Activated CD4-positive, alpha-beta T cell treated with anti-CD3 and anti-CD28 coated beads, Interleukin-2, amount 50 U/mL, for 16 hours (primary cell): ENCODE data around the gene CRB2.
"Not testable (repeated sequence)": the region's sequence is repeated elsewhere in the genome, so short reads cannot be mapped to it uniquely, and the experiment has no call there.

Source experiments
- DNase-seq: peaks from one replicate; pipeline ENCODE4 v3.0.0-alpha.2; 2020

CRB2 gene

DNA sequence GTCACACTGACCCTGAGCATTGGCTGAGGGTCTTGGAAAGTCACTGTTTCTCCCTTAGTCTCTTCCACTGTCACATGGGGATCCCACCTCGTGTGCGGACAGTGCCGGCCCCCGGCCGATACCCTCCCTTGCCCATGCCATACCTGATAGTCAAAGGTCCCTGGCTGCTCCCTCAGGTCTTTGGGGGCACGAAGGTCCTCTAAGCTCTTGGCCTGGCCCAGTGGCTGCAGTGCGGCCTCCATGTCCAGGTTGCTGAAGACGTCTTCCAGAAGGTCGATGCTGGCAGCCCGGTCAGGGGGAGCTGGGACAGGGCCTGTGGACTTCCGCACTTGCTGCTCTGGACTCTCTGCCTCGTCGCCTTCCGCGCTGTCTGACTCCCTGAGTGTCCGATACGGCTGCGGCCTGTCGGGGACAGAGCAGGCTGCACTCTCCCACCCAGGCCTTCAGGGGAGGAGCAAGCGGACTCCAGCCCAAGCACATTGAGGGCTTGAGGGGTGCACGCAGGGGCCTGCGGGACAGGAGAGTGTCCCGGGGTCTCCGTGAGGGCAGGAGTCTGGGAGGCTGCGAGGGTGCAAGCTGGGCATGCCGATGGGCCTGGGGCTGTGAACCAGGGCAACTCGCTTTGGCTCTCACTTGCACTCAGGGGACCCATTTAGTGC is 27.6 kb downstream of the CRB2 start:
- no peak for DNase-seq

GRCh38 chr9:123387686-123388085 is 31.7 kb downstream of the CRB2 start:
- no peak for DNase-seq

- DNase-seq = no peak
These were observed 33.1 kb downstream of the CRB2 start for GRCh38 chr9:123389070-123389469.

DNA sequence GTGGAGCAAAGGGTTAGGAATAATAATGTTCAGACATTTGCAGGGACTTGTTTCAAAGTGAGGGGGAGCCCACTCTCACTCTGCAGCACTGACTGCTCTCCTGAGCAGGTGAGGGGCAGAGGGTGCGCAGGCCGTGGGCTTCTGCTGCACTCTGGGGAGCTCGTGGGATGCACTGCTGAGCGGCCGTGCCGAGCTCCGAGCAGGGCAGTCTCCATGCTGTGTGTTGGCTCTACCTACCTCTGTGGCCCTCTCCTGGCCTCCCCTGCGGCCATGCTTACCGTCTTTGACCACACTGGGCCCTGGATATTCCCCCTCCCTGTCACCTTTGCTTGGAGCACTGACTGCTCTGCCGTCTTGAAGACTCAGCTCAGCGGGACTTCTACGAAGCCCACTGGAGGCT is 33.7 kb downstream of the CRB2 start:
- no peak for DNase-seq

GRCh38 chr9:123390337-123391135 is 34.5 kb downstream of the CRB2 start:
- no peak for DNase-seq

GRCh38 chr9:123391233-123391632 is 35.2 kb downstream of the CRB2 start:
- DNase-seq = no peak

DNA sequence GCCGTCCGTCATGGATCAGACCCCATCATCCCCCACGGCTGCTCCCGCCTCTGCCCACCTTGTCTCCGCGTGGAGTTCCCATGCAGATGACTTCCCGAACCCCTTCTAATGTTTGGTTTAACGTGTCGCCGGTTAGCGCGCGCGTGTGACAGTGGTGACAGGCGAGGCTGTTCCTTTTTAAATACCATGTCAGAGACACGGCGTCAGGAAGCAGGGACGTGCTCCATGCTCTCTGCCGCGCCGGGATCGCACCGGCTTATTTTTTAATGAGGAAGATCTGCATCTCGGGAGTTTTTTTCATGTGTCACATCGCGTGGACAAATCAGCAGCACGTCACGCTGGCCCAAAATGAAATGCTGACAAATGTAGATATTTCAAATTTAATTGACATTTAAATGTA is 35.9 kb downstream of the CRB2 start:
- DNase-seq = no peak

GRCh38 chr9:123392802-123393201 is 36.8 kb downstream of the CRB2 start:
- no peak for DNase-seq

GRCh38 chr9:123394291-123395235 is 38.6 kb downstream of the CRB2 start:
- DNase-seq = no peak

GRCh38 chr9:123395276-123395688 is 39.3 kb downstream of the CRB2 start:
- DNase-seq = no peak

DNA sequence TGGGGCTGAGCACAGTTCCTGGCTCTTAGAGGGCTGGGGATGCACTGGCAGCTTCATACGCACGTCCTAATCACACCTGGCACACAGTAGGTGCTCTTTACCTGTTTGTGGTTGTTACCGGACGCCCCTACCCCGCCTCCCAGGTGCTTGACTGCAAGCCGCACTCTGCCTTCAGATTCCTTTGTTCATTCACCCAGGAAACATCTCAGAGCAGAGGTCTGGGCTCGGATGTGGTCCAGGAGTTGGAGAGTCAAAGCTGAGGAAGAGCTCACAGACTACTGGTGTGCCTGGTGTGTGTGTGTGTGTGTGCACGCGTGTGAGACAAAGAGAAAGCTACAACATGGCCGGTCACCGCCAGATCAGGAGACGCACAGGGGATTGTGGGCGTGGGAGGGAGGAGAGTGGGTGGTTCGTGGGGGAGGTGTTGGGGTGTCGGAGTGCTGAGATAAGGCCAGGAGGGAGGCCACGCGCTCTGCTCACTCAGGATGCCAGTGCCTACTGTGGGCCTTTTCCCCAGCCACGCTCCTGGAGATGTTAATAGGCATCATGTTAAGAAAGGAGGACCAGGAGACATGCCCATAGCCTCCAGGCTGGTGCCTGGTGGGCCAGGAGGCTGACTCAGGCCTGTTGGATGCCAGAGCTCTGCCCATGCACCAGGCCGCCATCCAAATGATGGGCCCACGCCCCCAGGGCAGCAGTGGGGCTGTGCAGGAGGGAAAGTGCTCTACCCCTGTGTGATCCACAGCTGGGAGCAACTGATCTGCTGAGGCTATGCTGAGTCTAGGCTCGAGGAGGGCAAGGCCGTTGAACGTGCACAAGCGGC is 39.9 kb downstream of the CRB2 start:
- DNase-seq = no peak

GRCh38 chr9:123397975-123398374 is 42.0 kb downstream of the CRB2 start:
- no peak for DNase-seq

GRCh38 chr9:123398938-123399337 is 42.9 kb downstream of the CRB2 start:
- DNase-seq = not testable (repeated sequence)

- peak; percentile 20 for DNase-seq
These were observed 43.9 kb downstream of the CRB2 start for GRCh38 chr9:123399803-123400378.

- DNase-seq = no peak
These were observed 45.0 kb downstream of the CRB2 start for GRCh38 chr9:123400926-123401503.

DNA sequence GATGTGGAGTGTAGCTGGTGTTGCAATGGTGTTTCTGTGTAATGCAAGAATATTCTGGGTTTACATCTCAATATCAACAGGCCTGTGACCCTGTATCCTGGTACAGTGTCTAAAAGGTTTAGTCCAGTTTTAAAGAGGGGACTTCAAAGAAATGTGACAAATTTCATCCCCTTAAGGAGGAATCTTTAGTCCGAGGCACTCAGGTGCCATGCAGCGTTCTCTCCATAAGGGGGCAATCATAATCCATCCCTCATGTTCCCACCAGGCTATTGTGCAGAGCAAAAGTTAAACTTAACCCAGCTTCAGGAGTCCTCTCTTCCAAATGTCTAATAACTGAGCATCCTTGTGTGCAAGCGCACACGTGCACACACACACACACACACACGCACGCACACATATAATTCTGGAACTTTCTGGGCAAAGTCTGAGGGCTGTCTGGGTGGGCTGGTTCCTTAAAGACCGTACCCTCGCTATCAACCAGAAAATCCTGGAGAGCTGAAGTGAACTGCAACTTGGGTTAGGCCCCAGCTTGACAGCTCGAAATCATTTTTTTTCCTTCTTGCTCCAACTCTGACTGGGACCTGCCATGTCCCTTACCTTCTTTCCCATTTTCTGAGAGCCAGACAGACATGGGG is 46.0 kb downstream of the CRB2 start:
- peak; percentile 27 for DNase-seq

DNA sequence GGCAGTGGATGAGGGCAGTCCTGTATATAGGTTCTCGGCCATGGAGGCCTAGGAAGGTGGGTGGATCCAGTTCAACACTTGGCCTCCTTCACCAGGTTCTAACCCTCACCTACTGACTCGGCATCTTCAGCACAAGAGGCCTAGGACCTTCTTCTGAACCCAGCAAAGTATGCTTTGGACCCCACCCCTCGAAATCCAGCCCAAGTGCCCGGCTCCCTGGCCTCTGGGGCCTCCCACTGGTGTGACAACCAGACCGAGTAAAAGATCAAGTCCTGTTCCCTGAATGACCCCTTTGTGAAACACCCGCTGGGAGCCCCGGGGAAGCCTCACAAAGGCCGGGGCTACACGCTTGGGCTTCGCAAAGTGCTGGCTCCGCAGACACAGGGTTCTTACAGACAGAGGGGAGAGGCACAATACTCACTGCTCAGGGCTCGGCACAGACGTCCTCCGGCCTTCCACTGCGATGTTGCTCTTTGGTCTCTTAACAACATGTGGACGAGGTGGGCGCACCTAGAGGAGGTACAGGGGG is 47.0 kb downstream of the CRB2 start:
- no peak for DNase-seq

DNA sequence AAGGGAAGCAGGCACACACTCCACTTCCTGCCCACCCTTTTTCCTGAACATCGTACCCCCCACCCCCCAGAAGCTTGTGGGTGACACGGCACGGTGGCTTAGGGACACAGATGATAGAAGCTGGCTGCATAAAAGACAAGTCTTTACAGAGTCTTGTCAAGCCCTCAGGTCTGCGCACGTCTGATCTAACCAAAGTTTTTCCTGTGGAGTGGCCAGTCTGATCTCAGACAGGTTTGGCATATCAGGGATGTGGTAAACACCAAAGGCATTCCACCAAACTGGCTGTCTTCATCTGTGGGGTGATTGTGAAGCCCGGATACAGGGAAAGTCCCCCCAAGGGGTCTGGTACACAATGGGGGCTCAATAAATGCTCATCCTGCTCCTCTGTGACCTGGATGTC is 50.0 kb downstream of the CRB2 start:
- no peak for DNase-seq

DNA sequence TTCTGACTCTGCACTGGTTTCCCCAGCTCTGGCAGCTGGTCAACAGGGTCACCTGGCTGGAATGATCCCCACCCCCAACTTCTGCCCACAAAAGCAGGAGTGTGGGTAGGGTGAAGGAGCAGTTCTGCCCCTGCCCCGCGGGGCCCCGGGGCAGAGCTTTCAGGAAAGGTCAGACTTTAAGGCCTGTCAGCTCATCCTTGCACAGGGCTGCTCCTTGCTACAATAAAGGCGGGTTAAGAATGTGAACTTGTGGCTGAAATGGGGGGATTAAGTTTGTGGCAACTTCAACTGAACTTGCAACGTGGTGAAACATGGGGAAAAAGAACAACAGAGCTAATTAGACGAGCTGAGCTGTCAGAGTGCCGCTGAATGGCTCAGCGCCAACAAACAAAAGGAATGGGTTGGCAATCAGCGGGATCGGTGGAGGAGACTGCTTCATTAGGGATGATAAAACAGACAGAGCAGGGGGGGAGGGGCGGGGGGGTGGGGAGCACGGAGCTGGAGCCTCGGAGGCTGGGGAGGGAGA is 50.8 kb downstream of the CRB2 start:
- no peak for DNase-seq

GRCh38 chr9:123407217-123407851 is 51.3 kb downstream of the CRB2 start:
- no peak for DNase-seq
